Spleen (tissue), 7 donors: Measurements from ENCODE around the gene DYSF.
A peak's percentile ranks its signal among the peaks of the same experiment; 100 is the strongest.

Source experiments
- CTCF ChIP-seq, 11 experiments: fragments of 200-600 bp in 7 of 11; fragments of 450-650 bp in 4 of 11; sonication (generic) in 4 of 11; IDR thresholded peaks in 8 of 11; conservative IDR thresholded peaks in 3 of 11; 1 replicate in 7 of 11; 2 replicates in 4 of 11; pipeline versions ENCODE4 v1.4.0 to v1.8.0; 2016 to 2021; ENCODE audit warnings: antibody characterized with exemption in 11 of 11, inconsistent platforms in 4 of 11, mild to moderate bottlenecking in 1 of 11
- POLR2A ChIP-seq, 3 donors: fragments of 450-650 bp; IDR thresholded peaks; one replicate each; pipeline ENCODE4 v1.5.1; 2017; ENCODE audit warnings: antibody characterized with exemption in 3 of 3, mild to moderate bottlenecking in 1 of 3
- POLR2AphosphoS5 ChIP-seq, 3 donors: sonication (generic); formaldehyde crosslinking; IDR thresholded peaks; one replicate each; pipeline ENCODE4 v1.5.1; 2017; ENCODE audit warnings: antibody characterized with exemption in 3 of 3
- donor health status: DM: no; HTN: no; CAD: no; lungs with moderate emphysema.
- donor health status: DM: no; HTN: no; CAD: no.
- donor health status: DM: no; HTN: no; CAD: no.

DNA sequence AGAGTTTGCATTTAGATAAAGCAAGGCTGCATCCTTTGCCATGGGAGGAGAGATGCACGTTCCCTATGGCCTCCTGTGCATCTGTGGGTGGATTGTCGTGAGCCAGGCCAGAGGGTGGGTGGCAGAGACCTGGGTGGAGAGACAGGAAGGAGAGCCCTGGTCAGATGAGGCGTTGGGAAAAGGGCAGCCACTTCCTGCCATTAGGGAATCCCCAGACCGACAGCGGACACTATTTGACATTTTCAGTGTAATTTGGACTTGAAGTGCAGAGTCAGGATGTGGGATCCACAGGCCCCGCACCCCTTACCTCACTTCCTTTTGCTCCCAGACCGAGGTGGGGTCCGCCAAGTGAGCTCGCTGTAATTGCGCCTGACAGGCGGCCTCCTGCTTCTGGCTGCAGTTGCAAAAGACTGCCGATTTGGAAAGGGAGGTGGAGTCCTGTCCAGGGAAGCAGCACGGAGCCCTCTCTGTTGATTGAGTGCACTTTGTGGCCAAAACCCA, 150.0 kb downstream of the DYSF start:
- TF ChIP-seq CTCF (IDR thresholded peaks at IDR 0.05 in 8 of 11, conservative IDR thresholded peaks at IDR 0.05 in 3 of 11) (no peak), POLR2A (IDR thresholded peaks at IDR 0.05) (no peak), POLR2AphosphoS5 (IDR thresholded peaks at IDR 0.05) (peak in 1 of 3 donors; percentile 44)
